Superior temporal gyrus (tissue), 1 donor: Measurements from ENCODE around the gene COA6.
"Not testable (repeated sequence)": the region's sequence is repeated elsewhere in the genome, so short reads cannot be mapped to it uniquely, and the experiment has no call there.

Source experiments
- DNase-seq: peaks from one replicate; pipeline ENCODE4 v3.0.0-alpha.2; 2016; ENCODE audit errors: extremely low spot score

The COA6 gene, protein sequence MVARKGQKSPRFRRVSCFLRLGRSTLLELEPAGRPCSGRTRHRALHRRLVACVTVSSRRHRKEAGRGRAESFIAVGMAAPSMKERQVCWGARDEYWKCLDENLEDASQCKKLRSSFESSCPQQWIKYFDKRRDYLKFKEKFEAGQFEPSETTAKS

DNA sequence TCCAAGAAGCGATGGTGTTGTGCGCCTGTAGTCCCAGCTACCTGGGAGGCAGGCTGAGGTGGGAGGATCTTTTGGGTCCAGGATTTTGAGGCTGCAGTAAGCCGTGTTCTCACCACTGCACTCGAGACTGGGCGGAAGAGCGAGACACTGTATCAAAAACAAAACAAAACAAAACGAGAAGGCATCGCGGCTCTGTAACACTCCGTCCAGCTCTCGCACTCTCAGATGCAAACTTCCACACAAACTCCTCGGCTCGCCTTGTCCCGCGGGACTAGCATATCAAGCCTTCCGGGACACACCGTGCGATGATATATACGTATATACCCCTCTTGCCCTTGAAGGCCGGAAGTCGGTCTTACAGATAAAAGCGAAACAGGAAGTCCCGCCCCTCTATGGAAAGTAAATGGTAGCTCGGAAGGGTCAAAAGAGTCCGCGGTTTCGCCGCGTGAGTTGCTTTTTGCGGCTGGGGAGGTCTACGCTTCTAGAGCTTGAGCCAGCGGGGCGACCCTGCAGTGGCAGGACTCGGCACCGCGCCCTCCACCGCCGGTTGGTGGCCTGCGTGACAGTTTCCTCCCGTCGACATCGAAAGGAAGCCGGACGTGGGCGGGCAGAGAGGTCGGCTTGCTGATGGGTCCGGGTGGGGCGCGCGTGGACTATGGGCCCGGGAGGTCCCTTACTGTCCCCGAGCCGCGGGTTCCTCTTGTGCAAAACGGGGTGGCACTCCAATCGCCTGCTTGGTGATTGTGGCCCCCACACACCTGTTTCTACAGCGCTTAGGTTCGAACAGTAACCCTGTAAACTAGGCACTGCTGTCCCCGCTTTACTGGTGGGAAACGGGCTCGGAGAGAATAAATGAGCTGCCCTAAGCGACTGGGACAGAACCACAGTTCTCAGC lies at the start of gene COA6:
Gene COA6, plus strand, starts transcription at position 393 of the 895 bp plus-strand sequence. Its CDS starts 11 bp downstream, at position 404.
- DNase-seq, result peak; percentile 97

DNA sequence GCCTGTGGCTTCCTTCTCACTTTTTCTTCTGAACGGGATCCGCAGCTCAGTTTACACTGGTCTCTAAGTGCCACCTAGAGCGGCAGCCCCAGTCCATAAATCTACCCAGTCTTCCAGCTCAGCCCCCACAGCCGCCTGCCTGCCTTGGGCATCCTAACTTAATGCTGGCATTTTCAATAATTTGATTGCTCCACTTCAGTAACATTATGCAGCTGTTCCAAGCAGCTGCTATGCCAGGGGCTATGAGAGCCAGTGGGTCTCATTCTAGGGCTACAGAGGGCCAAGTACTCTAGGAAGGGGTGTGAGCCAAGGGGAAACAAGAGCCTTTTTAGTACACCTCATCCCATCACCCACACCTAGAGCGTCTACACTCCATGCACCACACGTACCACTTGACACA lies 48.4 kb upstream of the COA6 start:
- no peak for DNase-seq

DNA sequence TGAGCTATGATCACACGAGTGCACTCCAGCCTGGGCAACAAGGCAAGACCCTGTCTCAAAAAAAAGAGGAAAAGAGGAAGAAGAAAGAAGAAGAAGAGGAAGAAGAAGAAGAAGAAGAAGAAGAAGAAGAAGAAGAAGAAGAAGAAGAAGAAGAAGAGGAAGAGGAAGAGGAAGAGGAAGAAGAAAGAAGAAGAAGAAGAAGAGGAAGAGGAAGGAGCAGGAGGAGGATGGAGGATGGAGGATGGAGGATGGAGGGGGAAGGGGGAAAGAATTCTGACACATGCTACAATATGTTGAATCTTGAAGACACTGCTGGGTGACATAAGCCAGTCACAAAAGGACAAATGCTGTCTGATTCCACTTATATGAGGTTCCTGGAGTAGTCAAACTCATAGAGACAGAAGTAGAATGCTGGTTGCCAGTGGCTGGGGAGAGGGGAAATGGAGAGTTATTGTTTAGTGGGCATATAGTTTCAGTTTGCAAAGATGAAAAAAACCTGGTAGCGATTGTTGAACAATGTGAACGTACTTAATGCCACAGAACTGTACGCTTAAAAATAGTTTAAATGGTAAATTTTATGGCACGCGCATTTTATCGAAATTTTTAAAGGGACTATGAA lies 47.3 kb upstream of the COA6 start:
- no peak for DNase-seq

DNA sequence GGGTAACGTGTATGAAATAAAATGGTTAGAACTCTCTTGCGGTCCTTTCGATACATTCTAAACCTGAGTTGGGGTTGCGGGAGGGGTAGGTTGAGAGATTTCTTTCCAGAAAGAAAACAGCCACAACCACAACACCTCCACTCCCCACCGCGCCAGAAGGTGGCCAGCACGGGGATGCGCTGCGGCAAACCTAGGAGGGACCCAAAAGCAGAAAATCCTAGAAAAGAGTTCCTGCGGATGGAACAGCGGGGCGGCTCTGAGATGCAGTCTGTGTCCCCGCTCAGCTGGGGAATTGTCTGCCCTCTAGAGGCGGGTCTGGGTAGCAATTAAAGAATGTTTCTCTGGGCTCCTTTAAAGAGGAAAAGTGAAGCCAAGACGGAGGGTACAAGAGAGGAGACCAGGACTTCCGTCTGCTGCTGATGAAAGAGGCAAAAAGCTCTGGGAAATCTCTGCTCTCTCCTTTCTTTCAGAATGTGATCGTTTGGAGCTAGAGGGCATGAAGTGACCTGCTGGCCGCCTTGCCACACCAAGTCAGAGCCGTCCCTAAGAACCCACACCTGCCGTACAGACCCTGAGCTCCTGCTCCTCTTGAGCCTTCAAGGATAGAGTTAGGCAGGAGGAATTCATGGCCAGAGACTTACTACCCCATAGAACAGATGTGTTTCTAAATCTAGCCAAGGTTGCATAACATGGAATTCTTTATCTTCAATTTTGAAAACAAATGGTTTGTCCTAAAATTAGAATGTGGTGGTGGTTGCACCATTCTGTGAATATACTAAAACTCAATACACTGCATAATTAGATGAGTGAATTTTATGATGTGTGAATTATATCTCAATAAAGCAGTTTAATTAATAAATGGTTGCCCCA lies 46.5 kb upstream of the COA6 start:
- DNase-seq, result peak; percentile 69

DNA sequence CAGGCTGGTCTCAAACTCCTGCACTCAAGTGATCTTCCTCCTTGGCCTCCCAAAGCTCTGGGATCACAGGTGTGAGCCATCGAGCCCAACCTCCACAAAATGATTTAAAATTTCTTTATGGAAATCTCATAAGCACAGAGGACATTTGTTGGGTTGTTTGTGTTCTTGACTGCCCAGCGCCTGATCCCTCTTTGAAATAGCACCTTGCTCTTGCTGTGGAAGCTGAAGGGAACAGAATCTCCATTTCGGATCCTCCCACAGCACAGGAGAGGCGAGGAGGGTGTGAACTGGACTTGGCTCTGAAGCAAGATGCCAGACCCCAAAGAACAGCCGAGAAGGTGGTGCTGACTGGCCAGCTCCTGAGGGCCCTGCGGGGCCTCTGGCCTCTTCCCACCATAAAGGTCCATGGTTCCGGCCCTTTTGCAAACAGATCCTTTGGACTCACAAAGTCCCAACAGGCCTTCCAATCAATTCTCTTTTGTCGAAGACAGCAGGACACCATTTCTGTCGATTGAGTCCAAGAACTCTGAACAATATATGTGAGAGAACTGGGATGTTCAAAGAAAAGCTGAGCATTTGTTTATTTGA lies 45.6 kb upstream of the COA6 start:
- no peak for DNase-seq

DNA sequence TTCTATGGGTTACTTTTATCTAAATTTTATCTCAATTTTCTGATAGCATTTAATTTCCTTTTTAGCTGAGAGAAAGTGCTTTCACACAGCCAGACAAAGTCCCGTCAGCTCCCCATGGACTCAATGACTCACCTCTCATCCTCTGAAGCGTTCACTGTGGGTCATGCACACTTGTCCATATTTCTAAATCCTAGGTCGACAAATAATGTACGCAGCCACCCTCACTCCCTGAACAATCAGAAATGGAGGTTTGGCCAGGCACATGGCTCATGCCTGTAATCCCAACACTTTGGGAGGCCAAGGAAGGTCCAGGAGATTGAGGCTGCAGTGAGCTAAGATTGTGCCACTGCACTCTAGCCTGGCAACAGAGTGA lies 42.4 kb upstream of the COA6 start:
- DNase-seq, result no peak

DNA sequence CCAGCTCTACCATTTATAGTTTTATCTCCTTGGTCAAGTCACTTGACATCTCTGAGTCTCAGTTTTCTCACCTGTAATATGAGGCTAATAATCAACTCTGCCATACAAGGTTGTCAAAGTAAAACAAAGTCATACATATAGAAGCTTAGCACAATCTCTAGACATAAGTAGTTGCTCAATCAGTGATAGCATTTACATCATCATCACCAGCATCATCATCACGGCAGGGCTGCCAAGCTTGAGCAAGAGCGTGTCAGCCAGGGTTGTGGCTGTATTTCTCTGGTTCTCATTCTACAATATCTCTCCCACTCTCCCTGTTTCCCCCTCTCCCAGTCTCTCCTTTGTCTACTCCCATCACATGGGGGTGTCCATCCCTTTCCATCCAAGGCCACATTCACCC lies 41.7 kb upstream of the COA6 start:
- DNase-seq, result no peak

DNA sequence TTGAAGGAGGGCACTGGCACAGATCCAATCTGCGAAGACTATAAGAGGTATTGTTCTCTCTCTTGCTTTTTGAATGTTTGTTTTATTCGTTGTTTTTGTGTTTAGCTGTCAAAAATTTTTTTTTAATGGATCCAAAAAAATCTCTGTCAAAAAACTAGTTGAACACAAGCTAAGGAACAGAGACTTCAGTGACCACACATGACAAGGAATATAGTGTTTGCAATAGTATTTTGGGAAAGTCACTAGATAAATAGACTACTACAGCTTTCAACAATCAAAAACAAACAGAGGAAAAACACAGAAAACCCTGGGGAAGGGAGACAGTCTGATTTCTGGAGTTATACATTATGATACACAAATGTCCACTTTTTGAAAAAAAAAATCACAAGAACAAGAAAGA lies 36.9 kb upstream of the COA6 start:
- no peak for DNase-seq

DNA sequence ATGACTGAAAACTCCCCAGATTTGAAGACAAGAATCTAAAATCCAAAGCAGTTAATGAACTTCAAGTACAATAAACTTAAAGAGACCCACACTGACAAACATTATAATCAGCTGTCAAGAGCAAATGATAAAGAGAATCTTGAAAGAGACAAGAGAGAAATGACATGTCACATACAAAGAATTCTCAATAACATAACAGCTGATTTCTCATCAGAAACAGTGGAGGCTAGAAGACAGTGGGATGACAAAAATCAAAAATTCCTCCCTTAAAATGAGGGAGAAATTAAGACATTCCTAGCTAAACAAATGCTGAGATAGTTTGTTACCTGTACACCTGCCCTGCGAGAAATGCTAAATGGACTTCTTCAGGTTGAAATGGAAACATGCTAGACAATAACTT lies 36.0 kb upstream of the COA6 start:
- DNase-seq, result no peak

DNA sequence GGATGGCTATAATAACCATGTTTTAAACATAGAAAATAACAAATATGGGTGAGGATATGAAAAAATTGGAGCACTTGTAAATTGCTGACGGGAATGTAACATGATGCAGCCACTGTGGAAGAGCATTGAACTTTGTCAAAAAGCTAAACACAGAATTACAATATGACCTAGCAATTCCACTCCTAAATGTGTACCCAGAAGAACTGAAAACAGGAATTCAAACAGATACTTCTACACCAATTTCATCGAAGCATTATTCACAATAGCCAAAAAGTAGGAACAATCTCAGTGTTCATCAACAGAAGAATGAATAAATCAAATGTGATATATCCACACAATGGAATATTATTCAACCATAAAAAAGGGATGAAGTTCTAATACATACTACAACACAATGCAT lies 32.7 kb upstream of the COA6 start:
- no peak for DNase-seq

DNA sequence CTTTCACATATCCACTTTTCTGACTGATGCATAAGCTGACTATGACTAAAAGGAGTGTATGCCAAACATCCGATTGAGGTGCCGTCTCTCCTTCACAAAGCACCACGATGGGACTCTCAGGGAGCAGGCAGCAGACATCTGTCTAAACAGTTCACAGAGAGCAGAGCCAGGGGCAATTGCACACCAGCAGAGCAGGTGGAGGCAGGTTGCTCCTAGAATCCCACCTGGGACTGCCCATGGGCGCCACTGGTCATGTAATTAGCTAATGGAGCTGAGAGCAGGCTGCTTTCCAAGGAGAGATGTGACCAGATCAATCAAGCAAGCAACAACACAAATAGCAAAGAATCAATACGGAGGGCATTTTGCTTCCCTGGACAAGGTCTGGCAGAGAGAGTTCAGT lies 30.5 kb upstream of the COA6 start:
- DNase-seq, result no peak

DNA sequence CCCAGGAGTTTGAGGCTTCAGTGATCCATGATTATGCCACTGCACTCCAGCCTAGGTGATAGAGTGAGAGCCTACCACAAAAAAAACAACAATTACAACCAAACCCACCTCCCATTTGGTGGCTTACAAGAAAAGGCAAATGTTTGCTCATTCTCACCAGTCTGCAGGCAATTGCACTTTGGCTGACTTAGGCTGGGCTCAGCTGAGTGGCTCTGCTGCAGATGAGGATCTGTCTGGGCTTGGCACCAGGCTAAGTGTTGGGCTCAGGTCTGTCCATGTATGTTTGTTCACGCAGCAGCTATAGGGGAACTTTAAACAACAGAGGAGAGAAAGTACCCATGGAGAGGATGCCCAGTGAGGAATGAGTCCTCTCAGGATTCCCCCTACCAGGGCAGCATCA lies 28.0 kb upstream of the COA6 start:
- no peak for DNase-seq

DNA sequence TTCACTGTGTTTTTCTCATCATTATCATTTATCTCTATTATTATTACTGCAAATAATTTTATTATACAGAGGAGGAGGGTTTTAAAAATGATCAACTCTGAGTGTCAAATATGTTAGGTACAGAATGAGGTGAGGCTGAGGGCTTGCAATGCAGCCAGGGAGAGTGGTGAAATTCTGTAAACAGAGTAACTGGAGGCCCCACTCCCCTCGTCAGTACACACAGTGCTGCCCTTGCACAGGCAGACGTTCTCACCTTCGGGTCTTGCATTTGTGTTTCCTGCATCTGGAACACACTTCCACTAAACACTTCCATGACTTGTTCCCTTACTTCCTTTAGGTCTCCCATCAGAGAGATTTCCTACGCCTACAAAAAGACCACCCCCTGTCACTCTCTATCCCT lies 24.3 kb upstream of the COA6 start:
- no peak for DNase-seq

DNA sequence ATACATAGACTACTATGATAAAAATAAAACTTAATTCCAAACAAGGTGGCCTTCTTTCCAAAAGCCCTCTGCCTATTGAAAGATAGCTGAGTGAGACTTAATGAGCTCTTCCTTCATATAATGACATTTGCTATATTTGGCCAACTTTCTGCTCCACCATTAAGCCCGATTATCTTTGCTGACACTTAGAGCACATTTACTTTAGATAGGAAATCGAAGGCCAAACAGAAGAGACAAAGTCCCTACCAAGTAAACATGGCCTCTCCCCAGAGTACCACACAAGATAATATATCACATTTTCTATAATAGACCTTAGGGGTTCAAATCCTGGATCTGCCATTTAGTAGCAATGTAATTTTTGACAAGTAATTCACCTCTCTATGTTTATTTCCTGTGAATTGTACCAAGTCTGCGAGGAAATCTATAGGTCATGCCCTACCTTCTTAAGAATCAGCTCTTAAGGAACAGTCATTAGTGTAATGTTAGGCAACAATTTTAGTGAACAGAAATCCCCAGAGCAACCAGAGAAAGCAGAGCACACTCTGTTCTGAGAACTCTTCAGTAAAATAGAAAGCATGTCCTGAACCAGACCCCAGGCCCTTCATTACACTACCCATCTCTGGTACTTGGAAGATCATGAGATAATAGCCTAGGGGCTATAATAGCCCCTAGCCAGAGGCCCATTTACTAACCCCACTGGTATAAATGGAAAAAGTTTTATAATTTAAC lies 17.3 kb upstream of the COA6 start:
- DNase-seq, result no peak

DNA sequence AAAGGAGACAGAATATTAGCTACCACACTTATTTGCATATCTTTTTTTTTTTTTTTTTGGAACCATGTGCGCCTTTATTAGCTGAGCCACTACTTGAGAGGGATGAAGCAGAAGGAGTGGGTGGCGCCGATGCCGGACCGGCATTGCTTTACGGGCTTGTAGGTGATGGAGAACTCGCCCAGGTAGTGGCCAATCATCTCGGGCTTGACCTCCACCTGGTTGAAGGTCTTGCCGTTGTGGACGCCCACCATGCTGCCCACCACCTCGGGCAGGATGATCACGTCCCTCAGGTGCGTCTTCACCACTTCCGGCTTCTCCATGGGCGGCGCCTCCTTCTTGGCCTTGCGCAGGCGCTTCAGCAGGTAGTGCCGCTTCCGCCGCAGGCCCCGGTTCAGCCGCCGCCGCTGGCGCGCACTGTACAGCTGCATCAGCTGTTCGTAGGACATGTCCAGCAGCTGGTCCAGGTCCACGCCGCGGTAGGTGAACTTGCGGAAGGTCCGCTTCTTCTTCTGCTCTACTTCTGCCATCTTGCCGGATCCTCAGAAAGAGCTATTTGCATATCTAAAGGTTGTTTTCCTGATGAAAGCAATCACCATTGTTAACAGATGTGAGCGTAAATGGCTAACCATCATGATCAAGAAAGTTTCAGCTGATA lies 16.5 kb upstream of the COA6 start:
- not testable (repeated sequence) for DNase-seq

DNA sequence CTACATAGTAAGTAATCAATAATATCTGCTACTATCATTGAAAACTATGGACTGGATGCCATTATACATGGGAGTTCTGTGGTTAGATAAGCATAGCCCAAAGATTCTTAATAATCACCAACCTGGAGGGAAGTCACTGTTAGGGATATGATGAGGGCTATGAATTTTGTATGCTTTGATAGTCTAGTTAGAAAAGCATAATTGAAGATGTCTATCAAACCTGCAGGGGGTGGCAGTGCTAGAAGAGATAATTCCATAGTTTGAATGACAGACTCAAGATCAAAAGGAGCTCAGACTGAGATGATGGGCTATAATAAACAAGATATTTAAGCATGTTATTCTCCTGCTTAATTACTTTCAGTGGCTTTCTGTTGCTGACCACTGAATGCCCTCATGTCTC lies 15.4 kb upstream of the COA6 start:
- no peak for DNase-seq

DNA sequence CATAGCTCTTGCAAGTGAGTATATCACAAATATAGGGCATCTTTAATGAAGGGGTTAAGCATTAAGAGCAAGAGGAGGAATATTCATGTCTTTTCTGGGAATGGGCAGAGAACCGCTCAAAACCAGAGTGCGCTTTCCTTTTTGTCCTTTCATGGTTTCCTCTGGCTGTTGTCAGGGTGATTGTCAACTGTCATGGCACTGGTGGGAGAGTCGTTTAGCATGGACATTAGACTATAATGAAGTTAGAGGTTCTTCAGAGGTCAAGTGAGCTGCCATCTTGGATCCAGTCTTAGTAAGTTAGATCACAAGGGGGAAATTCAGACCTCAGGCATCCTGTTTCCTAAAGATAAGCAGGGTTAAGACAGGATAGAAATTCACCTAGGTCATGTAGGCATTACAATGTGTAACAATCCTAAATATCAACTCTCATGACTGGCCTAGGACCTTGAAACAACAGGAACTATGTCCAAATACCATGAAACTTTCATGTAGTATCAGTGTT lies 12.1 kb upstream of the COA6 start:
- DNase-seq, result no peak

DNA sequence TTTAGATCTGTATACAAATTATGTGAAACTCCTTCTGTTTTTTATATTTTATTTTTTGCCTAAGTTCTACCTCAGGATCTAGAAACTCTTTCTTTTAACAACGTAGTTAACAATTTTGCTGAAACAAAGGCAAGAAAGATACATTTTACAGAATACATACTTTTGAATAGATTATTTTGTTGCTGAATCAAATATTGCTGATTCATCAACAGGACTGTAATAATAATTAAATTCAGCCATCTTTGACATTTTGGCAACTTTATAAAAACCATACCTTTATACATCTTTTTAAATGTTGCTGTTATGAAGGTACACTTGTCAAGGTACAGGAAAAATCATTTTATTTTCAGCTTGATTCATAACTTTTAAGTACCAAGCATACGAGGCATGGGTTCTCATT lies 10.7 kb upstream of the COA6 start:
- DNase-seq, result no peak

DNA sequence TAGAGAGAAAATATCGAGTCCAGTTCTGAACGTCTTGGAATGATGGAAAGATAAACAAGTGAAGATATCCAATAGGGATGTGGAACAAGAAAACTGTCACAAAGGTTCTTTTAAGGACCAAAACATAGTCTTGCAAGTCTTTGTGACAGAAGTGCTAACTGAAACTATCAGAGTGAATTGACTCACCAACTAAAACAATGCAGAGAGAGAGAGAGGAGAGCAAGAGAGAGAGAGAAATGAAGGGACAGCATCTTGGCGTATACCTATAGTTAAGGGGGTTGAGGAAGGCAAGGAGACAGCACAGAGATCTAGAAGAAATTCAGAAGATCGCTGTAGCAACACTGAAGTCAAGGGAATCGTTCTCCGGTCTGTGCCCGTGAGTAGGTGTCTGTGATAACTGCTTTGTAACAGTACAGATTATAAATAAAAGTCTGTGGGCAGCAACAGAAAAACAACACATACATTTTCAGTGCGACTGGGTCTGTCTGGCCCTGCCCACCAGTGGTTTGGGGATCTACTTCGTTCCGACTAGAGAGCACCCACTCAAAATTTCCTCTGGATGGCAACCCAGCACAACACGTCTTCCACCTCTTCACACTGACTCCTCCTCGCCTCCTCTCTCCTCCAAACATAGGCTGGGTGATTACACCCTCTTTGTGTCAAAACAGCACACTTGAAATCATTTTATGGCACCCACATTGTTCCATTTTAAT lies 4.8 kb upstream of the COA6 start:
- DNase-seq, result peak; percentile 59

DNA sequence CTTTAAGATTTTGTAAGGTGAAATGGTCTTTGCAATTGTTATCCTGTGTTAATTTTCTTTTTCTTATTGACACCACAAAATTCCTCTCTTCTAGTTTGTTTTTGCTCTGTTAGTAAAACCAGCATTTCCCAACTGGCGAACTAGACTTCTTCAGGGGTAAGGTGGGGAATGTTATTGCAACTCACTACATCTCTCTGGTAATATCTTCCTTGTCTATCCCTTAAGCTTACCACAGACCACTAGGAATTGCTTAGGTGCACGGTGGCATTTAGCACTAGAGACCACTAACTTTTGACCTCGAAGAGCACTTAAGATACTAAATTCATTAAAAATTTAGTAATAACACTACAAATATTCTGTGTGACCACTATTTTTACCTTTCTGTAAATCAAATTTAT lies 4.2 kb upstream of the COA6 start:
- DNase-seq, result no peak
